ENCODE results near the gene MAJIN. TPM values are rescaled to one million over a fixed set of nuclear protein-coding genes. Genes with fewer than 3 reads are reported as not detected.
A peak's percentile ranks its signal among the peaks of the same experiment; 100 is the strongest.

MAJIN gene
- total and polyA plus RNA-seq, 9 of the 15 experiments (the other 6 are each of a cell fraction or from before 2014, with no cell fraction given) = 0.17 to 0.83 (median 0.24) TPM; not detected in 2

DNA sequence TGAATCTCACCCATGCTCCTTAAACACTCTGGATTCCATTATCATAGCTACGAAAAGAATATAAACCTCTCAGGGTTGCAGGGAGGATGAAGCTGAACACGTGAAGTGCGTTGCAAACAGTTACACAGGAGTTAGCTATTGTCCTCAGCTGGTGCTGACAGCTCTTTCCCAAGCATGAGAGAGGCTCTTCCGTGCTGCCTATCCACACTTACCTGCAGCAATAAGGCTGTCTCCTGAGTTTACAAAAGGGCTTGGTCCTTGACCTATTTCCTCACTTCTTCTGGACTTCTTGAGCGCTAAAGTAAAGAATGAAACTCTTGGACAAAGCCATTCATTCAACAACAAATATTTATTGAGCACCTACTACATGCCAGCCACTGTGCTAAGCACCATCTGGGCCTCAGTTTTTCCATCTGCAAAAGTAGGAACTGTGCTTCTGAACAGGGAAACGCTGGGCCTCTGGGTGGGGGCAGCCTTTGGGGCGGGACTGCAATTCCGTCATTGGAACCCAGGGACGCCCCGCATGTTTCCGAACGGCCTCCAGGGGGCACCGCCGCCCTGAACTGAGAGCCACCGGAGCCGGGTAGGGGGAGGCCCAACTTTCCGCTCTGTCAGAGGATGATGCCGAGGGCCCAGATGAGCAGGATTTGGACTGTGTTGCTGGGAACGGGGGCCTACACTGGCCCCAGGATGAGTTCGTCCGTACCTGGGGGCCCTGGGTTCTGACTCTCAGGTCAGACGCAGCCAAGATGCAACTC is 41.4 kb upstream of the MAJIN start (continued):
- no peak for TF ChIP-seq JUN (IDR thresholded peaks at IDR 0.05; ENCODE audit: borderline replicate concordance, low read depth, low read length)
- TF ChIP-seq JUN (CRISPR knock-in tag; IDR thresholded peaks at IDR 0.05; ENCODE audit: borderline replicate concordance) = 0 out of 2 replicates have a peak, but pooled peaks have one; percentile 32
- TF ChIP-seq ATF7 (IDR thresholded peaks at IDR 0.05) = peak; percentile 48
- no peak for TF ChIP-seq TAL1 (IDR thresholded peaks at IDR 0.05)
- TF ChIP-seq ZNF644 (tag; IDR thresholded peaks at IDR 0.05; ENCODE audit: low read depth) = peak; percentile 57; the same call in 1 of the 2 replicates
- TF ChIP-seq FOXK1 (CRISPR knock-in tag; IDR thresholded peaks at IDR 0.05; ENCODE audit: borderline replicate concordance) = no peak
- TF ChIP-seq, protein P1, sequence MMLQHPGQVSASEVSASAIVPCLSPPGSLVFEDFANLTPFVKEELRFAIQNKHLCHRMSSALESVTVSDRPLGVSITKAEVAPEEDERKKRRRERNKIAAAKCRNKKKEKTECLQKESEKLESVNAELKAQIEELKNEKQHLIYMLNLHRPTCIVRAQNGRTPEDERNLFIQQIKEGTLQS (IDR thresholded peaks at IDR 0.05) = no peak
- TF ChIP-seq, protein P1 (CRISPR knock-in tag; conservative IDR thresholded peaks at IDR 0.05) = peak; percentile 39; the same call in 1 of the 2 replicates
- TF ChIP-seq BRCA1 (IDR thresholded peaks at IDR 0.05) = no peak
- no peak for TF ChIP-seq BRCA1 (CRISPR knock-in tag; IDR thresholded peaks at IDR 0.05)
- TF ChIP-seq ELF4 (CRISPR knock-in tag; IDR thresholded peaks at IDR 0.05) = 0 out of 2 replicates have a peak, but pooled peaks have one; percentile 11
- TF ChIP-seq BHLHE40 (IDR thresholded peaks at IDR 0.05; ENCODE audit: low read length) = no peak
- peak in 1 of 3 experiments; percentile 83; a peak in 2 of 6 replicates for TF ChIP-seq ZBTB11 (CRISPR knock-in tag; IDR thresholded peaks at IDR 0.05)
- peak; percentile 48; the same call in 1 of the 2 replicates for TF ChIP-seq MTA1 (IDR thresholded peaks at IDR 0.05; ENCODE audit: borderline replicate concordance)
- TF ChIP-seq POLR2H (tag; IDR thresholded peaks at IDR 0.05; ENCODE audit: low read depth) = no peak
- TF ChIP-seq KLF13 (tag; IDR thresholded peaks at IDR 0.05; ENCODE audit: borderline replicate concordance, low read depth) = no peak
- TF ChIP-seq ZBTB9 (CRISPR knock-in tag; IDR thresholded peaks at IDR 0.05) = no peak
- no peak for TF ChIP-seq ZNF24 (IDR thresholded peaks at IDR 0.05)
- no peak for TF ChIP-seq ARID2 (IDR thresholded peaks at IDR 0.05)
- no peak for TF ChIP-seq ZFPM2 (CRISPR knock-in tag; IDR thresholded peaks at IDR 0.05)
- peak; percentile 23 for TF ChIP-seq DACH1 (IDR thresholded peaks at IDR 0.05; ENCODE audit: partially characterized antibody)
- no peak for TF ChIP-seq SIX5 (IDR thresholded peaks at IDR 0.05; ENCODE audit: borderline replicate concordance in 1 of 2, insufficient read depth in 1 of 2, low read depth in 1 of 2, low read length in 2 of 2)
- peak; percentile 60 for TF ChIP-seq ARID1B (IDR thresholded peaks at IDR 0.05)

Measured in K562 (cell line).